HFFc6 (cell line): ENCODE measurements around the gene OPN1SW. TPM values are rescaled to one million over a fixed set of nuclear protein-coding genes. Genes with fewer than 3 reads are reported as not detected.
A peak's percentile ranks its signal among the peaks of the same experiment; 100 is the strongest.

Experiments
- DNase-seq: peaks from one replicate; pipeline ENCODE4 v3.0.0-alpha.2; 2018
- H3K27ac Mint-ChIP-seq: 2 replicates; pipeline ENCODE4 v1.8.0; 2020; ENCODE audit warnings: mild to moderate bottlenecking, mixed read lengths
- H3K27me3 Mint-ChIP-seq: 2 replicates; pipeline ENCODE4 v1.8.0; 2021; ENCODE audit warnings: mild to moderate bottlenecking, moderate library complexity, mixed read lengths; ENCODE audit not compliant: insufficient read depth
- H3K36me3 Mint-ChIP-seq: 2 replicates; pipeline ENCODE4 v1.8.0; 2021; ENCODE audit warnings: low read depth, mixed read lengths
- H3K4me1 Mint-ChIP-seq: 2 replicates; pipeline ENCODE4 v1.8.0; 2020; ENCODE audit warnings: low read depth, mixed read lengths
- H3K4me3 Mint-ChIP-seq: 2 replicates; pipeline ENCODE4 v1.8.0; 2020; ENCODE audit warnings: mild to moderate bottlenecking, moderate library complexity, mixed read lengths
- H3K9me3 Mint-ChIP-seq: 2 replicates; pipeline ENCODE4 v1.8.0; 2020; ENCODE audit warnings: mild to moderate bottlenecking, mixed read lengths
- total RNA-seq, 6 experiments: library from RNA; stranded (reverse); fragmentation: NEBNext Ultra II Directional; extraction: Animal tissue kit (Norgen Biotek cat#: 25700); gene quantifications; 2 replicates in 1 of 6; 3 replicates in 5 of 6; pipeline ENCODE4 v1.2.3, GENCODE V29; 2021
- TF ChIP-seq, protein P1 (sequence below): fragments of 200-600 bp; sonication (generic); IDR thresholded peaks from 2 replicates; pipeline ENCODE4 v1.5.0; 2021; ENCODE audit warnings: antibody characterized with exemption, mild to moderate bottlenecking

Gene OPN1SW
- total RNA-seq, 6 experiments from 2014 or later: not detected

GRCh38 chr7:128793181-128793547 lies 17.6 kb upstream of the OPN1SW start:
- H3K36me3 Mint-ChIP-seq: peaks cover 20% of the 10 kb centered on the region
- H3K27me3 Mint-ChIP-seq: peaks cover 9% of the 10 kb centered on the region
- peaks cover 37% of the 10 kb centered on the region for H3K4me1 Mint-ChIP-seq
- TF ChIP-seq, protein P1, sequence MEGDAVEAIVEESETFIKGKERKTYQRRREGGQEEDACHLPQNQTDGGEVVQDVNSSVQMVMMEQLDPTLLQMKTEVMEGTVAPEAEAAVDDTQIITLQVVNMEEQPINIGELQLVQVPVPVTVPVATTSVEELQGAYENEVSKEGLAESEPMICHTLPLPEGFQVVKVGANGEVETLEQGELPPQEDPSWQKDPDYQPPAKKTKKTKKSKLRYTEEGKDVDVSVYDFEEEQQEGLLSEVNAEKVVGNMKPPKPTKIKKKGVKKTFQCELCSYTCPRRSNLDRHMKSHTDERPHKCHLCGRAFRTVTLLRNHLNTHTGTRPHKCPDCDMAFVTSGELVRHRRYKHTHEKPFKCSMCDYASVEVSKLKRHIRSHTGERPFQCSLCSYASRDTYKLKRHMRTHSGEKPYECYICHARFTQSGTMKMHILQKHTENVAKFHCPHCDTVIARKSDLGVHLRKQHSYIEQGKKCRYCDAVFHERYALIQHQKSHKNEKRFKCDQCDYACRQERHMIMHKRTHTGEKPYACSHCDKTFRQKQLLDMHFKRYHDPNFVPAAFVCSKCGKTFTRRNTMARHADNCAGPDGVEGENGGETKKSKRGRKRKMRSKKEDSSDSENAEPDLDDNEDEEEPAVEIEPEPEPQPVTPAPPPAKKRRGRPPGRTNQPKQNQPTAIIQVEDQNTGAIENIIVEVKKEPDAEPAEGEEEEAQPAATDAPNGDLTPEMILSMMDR: no peak
- DNase-seq: no peak
- H3K27ac Mint-ChIP-seq: no peak overlapping the region
- H3K9me3 Mint-ChIP-seq: no peaks in the 10 kb centered on the region
- H3K4me3 Mint-ChIP-seq: no peak overlapping the region

DNA sequence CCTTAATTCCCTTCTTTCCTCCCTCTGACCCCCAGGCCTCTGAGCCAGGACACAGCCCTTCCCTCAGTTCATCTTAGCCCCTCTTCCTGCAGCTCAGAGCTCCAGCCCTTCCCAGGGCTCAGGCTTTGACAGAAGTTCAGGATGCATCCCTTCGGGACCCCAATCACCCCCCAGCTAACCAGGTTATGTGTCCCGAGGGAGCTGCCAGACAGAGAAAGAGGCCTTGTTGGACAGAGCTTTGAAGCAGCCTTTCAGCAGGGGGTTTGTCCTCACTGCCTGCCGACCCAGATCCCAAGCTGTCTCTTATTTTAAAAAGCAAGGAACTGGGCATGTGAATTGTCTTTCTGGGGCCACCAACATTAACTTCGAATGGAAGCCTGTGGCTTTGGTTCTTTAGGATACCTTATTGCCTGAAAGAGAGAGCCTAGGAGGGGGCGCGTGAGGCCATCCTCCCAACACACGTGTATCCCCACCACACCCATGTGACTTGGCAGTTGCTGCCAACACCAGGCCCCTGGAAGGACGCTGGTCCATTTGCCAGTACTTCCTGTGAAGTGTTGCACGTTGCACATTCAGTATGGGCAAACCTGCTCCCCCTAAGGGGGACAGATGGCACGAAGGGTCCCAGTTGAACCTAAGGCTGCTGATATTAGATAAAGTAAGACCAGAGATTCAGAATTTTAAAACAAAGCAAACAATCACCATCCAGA lies 17.0 kb upstream of the OPN1SW start:
- peaks cover 37% of the 10 kb centered on the region for H3K4me1 Mint-ChIP-seq
- H3K4me3 Mint-ChIP-seq: peak overlapping the region; percentile 85
- H3K9me3 Mint-ChIP-seq: no peaks in the 10 kb centered on the region
- TF ChIP-seq, protein P1: no peak
- DNase-seq: no peak
- H3K36me3 Mint-ChIP-seq: peaks cover 20% of the 10 kb centered on the region
- no peak overlapping the region for H3K27ac Mint-ChIP-seq
- H3K27me3 Mint-ChIP-seq: peaks cover 9% of the 10 kb centered on the region

GRCh38 chr7:128791972-128792327 lies 16.4 kb upstream of the OPN1SW start:
- Mint-ChIP-seq H3K27me3 (peaks cover 9% of the 10 kb centered on the region), H3K27ac (no peak overlapping the region), H3K4me3 (peak overlapping the region; percentile 85), H3K9me3 (no peaks in the 10 kb centered on the region), H3K36me3 (peaks cover 13% of the 10 kb centered on the region), H3K4me1 (peaks cover 30% of the 10 kb centered on the region)
- DNase-seq: no peak
- TF ChIP-seq, protein P1: no peak

- TF ChIP-seq, protein P1: no peak
- H3K4me1 Mint-ChIP-seq: peaks cover 24% of the 10 kb centered on the region
- peaks cover 12% of the 10 kb centered on the region; the same call in 1 of the 2 replicates for H3K36me3 Mint-ChIP-seq
- H3K4me3 Mint-ChIP-seq: peak within 1 kb of the TSS; percentile 85
- H3K9me3 Mint-ChIP-seq: no peaks in the 10 kb centered on the region
- DNase-seq: no peak
- H3K27me3 Mint-ChIP-seq: peaks cover 9% of the 10 kb centered on the region
- no peak within 1 kb of the TSS for H3K27ac Mint-ChIP-seq
These were observed 15.8 kb upstream of the OPN1SW start, which contains the start of gene CCDC136 for GRCh38 chr7:128791121-128791971. Gene CCDC136 (plus strand): TSS chr7:128791968. CDS start chr7:128792412, 444 bp downstream.

GRCh38 chr7:128790315-128791041 lies 14.9 kb upstream of the OPN1SW start:
- DNase-seq: no peak
- Mint-ChIP-seq H3K9me3 (no peaks in the 10 kb centered on the region), H3K36me3 (peaks cover 9% of the 10 kb centered on the region; the same call in 1 of the 2 replicates), H3K27ac (no peak overlapping the region), H3K4me1 (peaks cover 16% of the 10 kb centered on the region), H3K27me3 (peaks cover 13% of the 10 kb centered on the region), H3K4me3 (peak overlapping the region; percentile 83)
- TF ChIP-seq, protein P1: no peak
